Glutamatergic neuron (in vitro differentiated cells): ENCODE results near the gene NSG1. TPM values are rescaled to one million over a fixed set of nuclear protein-coding genes. Genes with fewer than 3 reads are reported as not detected.

Experiments used
- DNase-seq: peaks from one replicate; pipeline ENCODE4 v3.0.0; 2022
- H3K27ac Mint-ChIP-seq: one replicate; pipeline ENCODE4 v1.8.0; 2020; ENCODE audit warnings: mild to moderate bottlenecking, mixed read lengths, inconsistent platforms; ENCODE audit not compliant: unreplicated experiment
- H3K27me3 Mint-ChIP-seq: one replicate; pipeline ENCODE4 v1.8.0; 2020; ENCODE audit warnings: mild to moderate bottlenecking, moderate library complexity, mixed read lengths, inconsistent platforms; ENCODE audit not compliant: unreplicated experiment
- H3K36me3 Mint-ChIP-seq: one replicate; pipeline ENCODE4 v1.8.0; 2020; ENCODE audit warnings: mild to moderate bottlenecking, mixed read lengths, inconsistent platforms; ENCODE audit not compliant: unreplicated experiment
- H3K4me1 Mint-ChIP-seq: one replicate; pipeline ENCODE4 v1.8.0; 2020; ENCODE audit warnings: mild to moderate bottlenecking, low read depth, mixed read lengths, inconsistent platforms; ENCODE audit not compliant: unreplicated experiment
- H3K4me3 Mint-ChIP-seq: one replicate; pipeline ENCODE4 v1.8.0; 2020; ENCODE audit warnings: mild to moderate bottlenecking, mixed read lengths, inconsistent platforms; ENCODE audit not compliant: unreplicated experiment
- H3K9me3 Mint-ChIP-seq: one replicate; pipeline ENCODE4 v1.8.0; 2020; ENCODE audit warnings: mild to moderate bottlenecking, moderate library complexity, mixed read lengths, inconsistent platforms; ENCODE audit not compliant: unreplicated experiment
- CTCF ChIP-seq: fragments of 200-600 bp; sonication (generic); IDR thresholded peaks from one replicate; pipeline ENCODE4 v1.5.0; 2021; ENCODE audit not compliant: partially characterized antibody, unreplicated experiment
- total RNA-seq: library from RNA; stranded (reverse); fragmentation: NEBNext Ultra II Directional; extraction: Animal tissue kit (Norgen Biotek cat#: 25700); gene quantifications from one replicate; pipeline ENCODE4 v1.2.1, GENCODE V29; 2021; ENCODE audit not compliant: unreplicated experiment

NSG1 gene
- total RNA-seq, 1 donor from 2014 or later, result 208 TPM

- peaks cover 4% of the 10 kb centered on the region for H3K36me3 Mint-ChIP-seq
- no peak for TF ChIP-seq CTCF
- H3K27ac Mint-ChIP-seq, result no peak overlapping the region
- H3K27me3 Mint-ChIP-seq, result peaks cover 25% of the 10 kb centered on the region
- no peak for DNase-seq
- no peak overlapping the region for H3K4me3 Mint-ChIP-seq
- H3K4me1 Mint-ChIP-seq, result peaks cover 36% of the 10 kb centered on the region
- peaks cover 18% of the 10 kb centered on the region for H3K9me3 Mint-ChIP-seq
Measured at GRCh38 chr4:4392501-4393183, 5.7 kb downstream of the NSG1 start.

GRCh38 chr4:4394644-4395043, 7.7 kb downstream of the NSG1 start:
- H3K4me1 Mint-ChIP-seq, result peaks cover 33% of the 10 kb centered on the region
- H3K27ac Mint-ChIP-seq, result no peak overlapping the region
- H3K4me3 Mint-ChIP-seq, result no peak overlapping the region
- H3K36me3 Mint-ChIP-seq, result peaks cover 14% of the 10 kb centered on the region
- peaks cover 13% of the 10 kb centered on the region for H3K9me3 Mint-ChIP-seq
- no peak for TF ChIP-seq CTCF
- DNase-seq, result no peak
- peaks cover 18% of the 10 kb centered on the region for H3K27me3 Mint-ChIP-seq

GRCh38 chr4:4395371-4395770, 8.5 kb downstream of the NSG1 start:
- H3K27ac Mint-ChIP-seq, result peak overlapping the region; percentile 77
- peak overlapping the region; percentile 85 for H3K4me3 Mint-ChIP-seq
- H3K9me3 Mint-ChIP-seq, result peaks cover 12% of the 10 kb centered on the region
- DNase-seq, result no peak
- TF ChIP-seq CTCF, result no peak
- peaks cover 31% of the 10 kb centered on the region for H3K4me1 Mint-ChIP-seq
- peaks cover 15% of the 10 kb centered on the region for H3K27me3 Mint-ChIP-seq
- peaks cover 14% of the 10 kb centered on the region for H3K36me3 Mint-ChIP-seq

GRCh38 chr4:4395849-4396627, 9.1 kb downstream of the NSG1 start:
- Mint-ChIP-seq H3K36me3 (peaks cover 14% of the 10 kb centered on the region), H3K9me3 (peaks cover 12% of the 10 kb centered on the region), H3K27me3 (peaks cover 15% of the 10 kb centered on the region), H3K4me1 (peaks cover 31% of the 10 kb centered on the region), H3K4me3 (peak overlapping the region; percentile 85), H3K27ac (peak overlapping the region; percentile 77)
- no peak for TF ChIP-seq CTCF
- peak; percentile 66 for DNase-seq
